ENCODE measurements around the gene FOXO1.

- no peak for TF ChIP-seq CTCF (conservative IDR thresholded peaks at IDR 0.05)
- TF ChIP-seq EZH2 (IDR thresholded peaks at IDR 0.05; ENCODE audit: low read depth), result no peak
Measured at GRCh38 chr13:40556453-40556852, 110.0 kb downstream of the FOXO1 start.
